SK-N-SH (cell line): Measurements from ENCODE around the gene SPINK9. TPM values are rescaled to one million over a fixed set of nuclear protein-coding genes. Genes with fewer than 3 reads are reported as not detected.

Source experiments
- CTCF ChIA-PET: fragments of 300-600, 350-600 bp; formaldehyde crosslinking; extraction: SDS; loops from one replicate; lab custom pipeline; 2021; lab: Yijun Ruan, JAX
- POLR2A ChIA-PET: fragments of 350-600 bp; sonication (Branson Sonifier 250); formaldehyde crosslinking; extraction: SDS; loops from one replicate; lab custom pipeline; 2020; ENCODE audit warnings: antibody characterized with exemption, inconsistent platforms; lab: Yijun Ruan, JAX
- DNase-seq: peaks from one replicate; pipeline ENCODE4 v3.0.0; 2012
- H2AFZ ChIP-seq: fragments of 200-600 bp; sonication (generic); 2 replicates; pipeline ENCODE4 v1.8.1; 2016; ENCODE audit warnings: antibody characterized with exemption, mild to moderate bottlenecking, low read depth
- H3F3A ChIP-seq: fragments of 200-600 bp; sonication (generic); replicated peaks from 2 replicates; pipeline ENCODE3; 2016; ENCODE audit warnings: antibody characterized with exemption, mild to moderate bottlenecking; ENCODE audit not compliant: insufficient read depth
- H3K27ac ChIP-seq, 2 experiments: fragments of 200-500 bp in 1 of 2; fragments of 200-600 bp in 1 of 2; sonication (Bioruptor generic) in 1 of 2; sonication (generic), shearing (Covaris generic) in 1 of 2; 2 replicates each; pipeline versions ENCODE4 v1.5.1 to v1.6.1; 2014 to 2016; ENCODE audit warnings: low read depth in 2 of 2, inconsistent platforms in 1 of 2, low read length in 1 of 2, mild to moderate bottlenecking in 1 of 2, mixed read lengths in 1 of 2
- H3K27me3 ChIP-seq: fragments of 200-600 bp; sonication (generic), shearing (Covaris generic); 2 replicates; pipeline ENCODE4 v1.6.1; 2016; ENCODE audit warnings: mixed run types; ENCODE audit not compliant: insufficient read depth
- H3K36me3 ChIP-seq, 2 experiments: fragments of 200-500 bp in 1 of 2; fragments of 200-600 bp in 1 of 2; sonication (Bioruptor generic) in 1 of 2; sonication (generic) in 1 of 2; replicated peaks in 1 of 2; 2 replicates each; pipeline versions ENCODE3 to v1.5.1; 2014 to 2016; ENCODE audit warnings: low read length in 1 of 2, mild to moderate bottlenecking in 1 of 2; ENCODE audit not compliant: insufficient read depth in 2 of 2, control insufficient read depth in 1 of 2
- H3K4me1 ChIP-seq, 2 experiments: fragments of 200-500 bp in 1 of 2; fragments of 200-600 bp in 1 of 2; sonication (Bioruptor generic) in 1 of 2; sonication (generic), shearing (Covaris generic) in 1 of 2; 2 replicates each; pipeline versions ENCODE4 v1.5.1 to v1.6.1; 2014 to 2016; ENCODE audit warnings: low read depth in 1 of 2, low read length in 1 of 2, mixed run types in 1 of 2; ENCODE audit not compliant: insufficient read depth in 2 of 2, control insufficient read depth in 1 of 2
- H3K4me2 ChIP-seq: fragments of 200-600 bp; sonication (generic), shearing (Covaris generic); 2 replicates; pipeline ENCODE4 v1.6.1; 2017; ENCODE audit warnings: mixed run types
- H3K4me3 ChIP-seq, 2 experiments: fragments of 200-500 bp in 1 of 2; fragments of 200-600 bp in 1 of 2; sonication (Bioruptor generic) in 1 of 2; sonication (generic), shearing (Covaris generic) in 1 of 2; 2 replicates each; pipeline versions ENCODE4 v1.5.1 to v1.8.1; 2014 to 2016; ENCODE audit warnings: low read depth in 2 of 2, inconsistent platforms in 1 of 2, low read length in 1 of 2, mild to moderate bottlenecking in 1 of 2, mixed read lengths in 1 of 2, moderate library complexity in 1 of 2
- H3K79me2 ChIP-seq: fragments of 200-600 bp; sonication (generic); 2 replicates; pipeline ENCODE4 v1.8.1; 2017; ENCODE audit warnings: mild to moderate bottlenecking; ENCODE audit not compliant: insufficient read depth
- H3K9ac ChIP-seq: fragments of 200-600 bp; sonication (generic); 2 replicates; pipeline ENCODE4 v1.6.1; 2017; ENCODE audit warnings: mixed run types
- H3K9me2 ChIP-seq: fragments of 200-600 bp; sonication (generic); 2 replicates; pipeline ENCODE4 v1.6.1; 2017; ENCODE audit warnings: mixed run types
- H3K9me3 ChIP-seq: fragments of 200-600 bp; sonication (generic); 2 replicates; pipeline ENCODE4 v1.6.1; 2017; ENCODE audit warnings: mixed run types, mild to moderate bottlenecking, moderate library complexity
- H4K20me1 ChIP-seq: fragments of 200-600 bp; sonication (generic); 2 replicates; pipeline ENCODE4 v1.6.1; 2017; ENCODE audit warnings: mild to moderate bottlenecking, mixed run types; ENCODE audit not compliant: insufficient read depth
- ELF1 ChIP-seq: IDR thresholded peaks from 2 replicates; pipeline ENCODE4 v1.4.0; 2012
- EP300 ChIP-seq, 2 experiments: IDR thresholded peaks; 2 replicates each; pipeline versions ENCODE4 v1.4.0 to v1.6.1; 2012; ENCODE audit warnings: borderline replicate concordance in 1 of 2, low read depth in 1 of 2, low read length in 1 of 2
- EZH2phosphoT487 ChIP-seq: fragments of 200-600 bp; sonication (generic); IDR thresholded peaks from 2 replicates; pipeline ENCODE4 v1.6.1; 2017; ENCODE audit warnings: low read depth, mixed run types, mild to moderate bottlenecking, antibody characterized with exemption, moderate library complexity, borderline replicate concordance
- FOSL2 ChIP-seq: IDR thresholded peaks from 2 replicates; pipeline ENCODE4 v1.4.0; 2012; ENCODE audit warnings: low read depth, mild to moderate bottlenecking, moderate library complexity, borderline replicate concordance
- FOXJ3 ChIP-seq: sonication (generic); formaldehyde crosslinking; IDR thresholded peaks from 2 replicates; pipeline ENCODE4 v1.5.1; 2020; ENCODE audit warnings: mild to moderate bottlenecking, missing genetic modification reagents
- GATA2 ChIP-seq: sonication (generic); formaldehyde crosslinking; IDR thresholded peaks from 2 replicates; pipeline ENCODE4 v1.5.0; 2020; ENCODE audit warnings: mild to moderate bottlenecking, missing genetic modification reagents
- MXI1 ChIP-seq: IDR thresholded peaks from 2 replicates; pipeline ENCODE4 v1.6.1; 2012; ENCODE audit warnings: mild to moderate bottlenecking, low read depth, low read length, improper control_type of control experiment
- NFIC ChIP-seq: IDR thresholded peaks from 2 replicates; pipeline ENCODE4 v1.4.0; 2012; ENCODE audit warnings: borderline replicate concordance
- NRF1 ChIP-seq: IDR thresholded peaks from 2 replicates; pipeline ENCODE4 v1.6.1; 2012; ENCODE audit warnings: low read depth, mild to moderate bottlenecking, low read length
- PBX3 ChIP-seq: IDR thresholded peaks from 2 replicates; pipeline ENCODE4; 2012
- RAD21 ChIP-seq: IDR thresholded peaks from 2 replicates; pipeline ENCODE4 v1.6.1; 2012; ENCODE audit warnings: mild to moderate bottlenecking, low read length
- RCOR1 ChIP-seq: fragments of 150-350 bp; IDR thresholded peaks from 2 replicates; pipeline ENCODE4 v1.6.1; 2017; ENCODE audit warnings: antibody characterized with exemption, low read length
- RFX5 ChIP-seq: IDR thresholded peaks from 2 replicates; pipeline ENCODE4 v1.6.1; 2012; ENCODE audit warnings: mild to moderate bottlenecking, improper control_type of control experiment, low read length
- SIN3A ChIP-seq: IDR thresholded peaks from 2 replicates; pipeline ENCODE4 v1.6.1; 2012; ENCODE audit warnings: low read depth, mild to moderate bottlenecking, low read length, moderate library complexity, borderline replicate concordance
- USF2 ChIP-seq: fragments of 150-350 bp; IDR thresholded peaks from 2 replicates; pipeline ENCODE4 v1.6.1; 2017; ENCODE audit warnings: antibody characterized with exemption, low read length, low read depth, borderline replicate concordance
- YY1 ChIP-seq: IDR thresholded peaks from 2 replicates; pipeline ENCODE4 v1.4.0; 2012; ENCODE audit warnings: low read depth, mild to moderate bottlenecking
- WGBS: methylation state at CpG from one replicate; pipeline ENCODE4 v1.1.6; 2017; ENCODE audit warnings: low lambda C conversion rate; 5-methylcytosine and 5-hydroxymethylcytosine counted together
- polyA plus RNA-seq, 3 experiments: library from polyadenylated mRNA; depleted of rRNA; stranded (reverse); fragments of >200 nt; gene quantifications; 2 replicates each; pipeline ENCODE4 v1.2.3, GENCODE V29; 2012
- TF ChIP-seq, protein P1 (sequence below): IDR thresholded peaks from 2 replicates; pipeline ENCODE4 v1.6.1; 2012; ENCODE audit warnings: mild to moderate bottlenecking, low read depth, low read length, moderate library complexity
- TF ChIP-seq, protein P2 (sequence below): IDR thresholded peaks from 2 replicates; pipeline ENCODE4 v1.4.0; 2012; ENCODE audit warnings: low read depth
- TF ChIP-seq, protein P3 (sequence below): fragments of 200-600 bp; sonication (generic); IDR thresholded peaks from 2 replicates; pipeline ENCODE4 v1.6.1; 2017; ENCODE audit warnings: antibody characterized with exemption, mild to moderate bottlenecking, moderate library complexity

Gene SPINK9
- polyA plus RNA-seq, 1 of the 3 experiments (the other 2 are of a cell fraction), result not detected

DNA sequence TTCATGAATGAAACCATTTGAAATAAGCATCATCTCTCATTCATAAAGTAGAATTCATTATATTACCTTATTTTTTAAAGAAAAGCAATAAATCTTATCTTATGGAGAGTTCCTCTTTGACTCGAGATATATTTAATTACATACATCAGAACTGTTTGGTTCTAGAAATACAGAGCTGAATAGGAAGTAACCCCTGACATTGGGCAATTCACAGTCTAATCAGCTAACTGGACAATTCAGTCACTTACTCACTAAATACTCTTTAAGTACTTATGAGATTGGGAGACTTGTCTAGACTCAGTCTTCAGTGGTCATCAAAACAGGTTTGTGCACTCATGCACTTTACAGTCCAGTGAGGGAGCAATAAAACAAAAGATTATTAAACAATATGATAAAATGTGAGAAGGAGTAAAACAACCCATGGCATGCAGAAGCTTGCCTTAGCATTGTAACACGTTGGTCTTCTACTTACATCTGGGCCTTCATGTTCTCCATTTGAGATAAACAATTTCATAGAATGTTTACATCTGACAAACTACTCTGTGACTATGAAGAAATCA lies 36.9 kb downstream of the SPINK9 start:
- TF ChIP-seq FOXJ3 (CRISPR knock-in tag) (no peak), EP300 (IDR thresholded peaks at IDR 0.05; ENCODE audit: borderline replicate concordance in 1 of 2, low read depth in 1 of 2, low read length in 1 of 2) (no peak), EZH2phosphoT487 (no peak), NFIC (no peak), ELF1 (no peak), MXI1 (no peak), RCOR1 (no peak), RFX5 (no peak), SIN3A (no peak), RAD21 (no peak), GATA2 (CRISPR knock-in tag) (no peak), NRF1 (no peak), PBX3 (no peak), USF2 (no peak), YY1 (no peak), FOSL2 (no peak)
- TF ChIP-seq, protein P1, sequence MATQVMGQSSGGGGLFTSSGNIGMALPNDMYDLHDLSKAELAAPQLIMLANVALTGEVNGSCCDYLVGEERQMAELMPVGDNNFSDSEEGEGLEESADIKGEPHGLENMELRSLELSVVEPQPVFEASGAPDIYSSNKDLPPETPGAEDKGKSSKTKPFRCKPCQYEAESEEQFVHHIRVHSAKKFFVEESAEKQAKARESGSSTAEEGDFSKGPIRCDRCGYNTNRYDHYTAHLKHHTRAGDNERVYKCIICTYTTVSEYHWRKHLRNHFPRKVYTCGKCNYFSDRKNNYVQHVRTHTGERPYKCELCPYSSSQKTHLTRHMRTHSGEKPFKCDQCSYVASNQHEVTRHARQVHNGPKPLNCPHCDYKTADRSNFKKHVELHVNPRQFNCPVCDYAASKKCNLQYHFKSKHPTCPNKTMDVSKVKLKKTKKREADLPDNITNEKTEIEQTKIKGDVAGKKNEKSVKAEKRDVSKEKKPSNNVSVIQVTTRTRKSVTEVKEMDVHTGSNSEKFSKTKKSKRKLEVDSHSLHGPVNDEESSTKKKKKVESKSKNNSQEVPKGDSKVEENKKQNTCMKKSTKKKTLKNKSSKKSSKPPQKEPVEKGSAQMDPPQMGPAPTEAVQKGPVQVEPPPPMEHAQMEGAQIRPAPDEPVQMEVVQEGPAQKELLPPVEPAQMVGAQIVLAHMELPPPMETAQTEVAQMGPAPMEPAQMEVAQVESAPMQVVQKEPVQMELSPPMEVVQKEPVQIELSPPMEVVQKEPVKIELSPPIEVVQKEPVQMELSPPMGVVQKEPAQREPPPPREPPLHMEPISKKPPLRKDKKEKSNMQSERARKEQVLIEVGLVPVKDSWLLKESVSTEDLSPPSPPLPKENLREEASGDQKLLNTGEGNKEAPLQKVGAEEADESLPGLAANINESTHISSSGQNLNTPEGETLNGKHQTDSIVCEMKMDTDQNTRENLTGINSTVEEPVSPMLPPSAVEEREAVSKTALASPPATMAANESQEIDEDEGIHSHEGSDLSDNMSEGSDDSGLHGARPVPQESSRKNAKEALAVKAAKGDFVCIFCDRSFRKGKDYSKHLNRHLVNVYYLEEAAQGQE, result no peak
- TF ChIP-seq, protein P2, sequence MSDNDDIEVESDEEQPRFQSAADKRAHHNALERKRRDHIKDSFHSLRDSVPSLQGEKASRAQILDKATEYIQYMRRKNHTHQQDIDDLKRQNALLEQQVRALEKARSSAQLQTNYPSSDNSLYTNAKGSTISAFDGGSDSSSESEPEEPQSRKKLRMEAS, result no peak
- TF ChIP-seq, protein P3, sequence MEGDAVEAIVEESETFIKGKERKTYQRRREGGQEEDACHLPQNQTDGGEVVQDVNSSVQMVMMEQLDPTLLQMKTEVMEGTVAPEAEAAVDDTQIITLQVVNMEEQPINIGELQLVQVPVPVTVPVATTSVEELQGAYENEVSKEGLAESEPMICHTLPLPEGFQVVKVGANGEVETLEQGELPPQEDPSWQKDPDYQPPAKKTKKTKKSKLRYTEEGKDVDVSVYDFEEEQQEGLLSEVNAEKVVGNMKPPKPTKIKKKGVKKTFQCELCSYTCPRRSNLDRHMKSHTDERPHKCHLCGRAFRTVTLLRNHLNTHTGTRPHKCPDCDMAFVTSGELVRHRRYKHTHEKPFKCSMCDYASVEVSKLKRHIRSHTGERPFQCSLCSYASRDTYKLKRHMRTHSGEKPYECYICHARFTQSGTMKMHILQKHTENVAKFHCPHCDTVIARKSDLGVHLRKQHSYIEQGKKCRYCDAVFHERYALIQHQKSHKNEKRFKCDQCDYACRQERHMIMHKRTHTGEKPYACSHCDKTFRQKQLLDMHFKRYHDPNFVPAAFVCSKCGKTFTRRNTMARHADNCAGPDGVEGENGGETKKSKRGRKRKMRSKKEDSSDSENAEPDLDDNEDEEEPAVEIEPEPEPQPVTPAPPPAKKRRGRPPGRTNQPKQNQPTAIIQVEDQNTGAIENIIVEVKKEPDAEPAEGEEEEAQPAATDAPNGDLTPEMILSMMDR, result no peak
- DNase-seq, result no peak
- Histone ChIP-seq H2AFZ (no peak overlapping the region), H3K4me1 (no peaks in the 10 kb centered on the region), H3K9me3 (0 out of 2 replicates have a peak, but pooled peaks cover 7% of the 10 kb centered on the region), H3K27ac (no peak overlapping the region), H3K9ac (no peak overlapping the region), H3K4me2 (no peak overlapping the region), H3K4me3 (no peak overlapping the region), H3K79me2 (no peaks in the 10 kb centered on the region), H4K20me1 (no peaks in the 10 kb centered on the region), H3K36me3 (peaks cover 0 to 4% of the 10 kb centered on the region in 2 experiments), H3K9me2 (no peaks in the 10 kb centered on the region), H3K27me3 (no peaks in the 10 kb centered on the region), H3F3A (no peaks in the 10 kb centered on the region)
- ChIA-PET POLR2A (no interaction called here), CTCF (interaction anchor here (1.6 to 3.3 kb wide), 3 partner anchors 10 to 193 kb away, joined by 7 to 13 read pairs (median 9); no protein-coding TSS in a partner anchor)
- WGBS, result 67% methylated on average over 2 of the region's 2 CpGs
